HepG2 (cell line): ENCODE data around the gene GTF2H1. TPM values are rescaled to one million over a fixed set of nuclear protein-coding genes. Genes with fewer than 3 reads are reported as not detected.
A peak's percentile ranks its signal among the peaks of the same experiment; 100 is the strongest.

ENCODE experiments used
- CAMTA2 ChIP-seq: sonication (generic); formaldehyde crosslinking; IDR thresholded peaks from 2 replicates; pipeline ENCODE4 v1.4.0; 2020; ENCODE audit warnings: mild to moderate bottlenecking, missing genetic modification reagents, borderline replicate concordance
- EP300 ChIP-seq, 3 experiments: sonication (generic) in 1 of 3; formaldehyde crosslinking in 1 of 3; IDR thresholded peaks; 2 replicates each; pipeline versions ENCODE4 v1.5.1 to v1.6.1; 2011 to 2020; ENCODE audit warnings: low read depth in 2 of 3, low read length in 2 of 3, borderline replicate concordance in 1 of 3, improper control_type of control experiment in 1 of 3, mild to moderate bottlenecking in 1 of 3, missing genetic modification reagents in 1 of 3, moderate library complexity in 1 of 3
- FOXJ3 ChIP-seq: sonication (generic); formaldehyde crosslinking; IDR thresholded peaks from 2 replicates; pipeline ENCODE4 v1.4.0; 2020; ENCODE audit warnings: missing genetic modification reagents, mild to moderate bottlenecking, borderline replicate concordance
- HNF4A ChIP-seq: sonication (generic); formaldehyde crosslinking; IDR thresholded peaks from 2 replicates; pipeline ENCODE4 v1.4.0; 2020; ENCODE audit warnings: missing genetic modification reagents
- IRF2 ChIP-seq: IDR thresholded peaks from 2 replicates; pipeline ENCODE4 v1.6.1; 2018; ENCODE audit warnings: missing genetic modification reagents, missing compliant biosample characterization
- JUN ChIP-seq: sonication (generic); formaldehyde crosslinking; IDR thresholded peaks from 2 replicates; pipeline ENCODE4 v1.4.0; 2020; ENCODE audit warnings: mild to moderate bottlenecking, missing genetic modification reagents
- POLR2A ChIP-seq, 2 experiments: IDR thresholded peaks; 2 replicates each; pipeline ENCODE4 v1.6.1; 2011; ENCODE audit warnings: low read depth in 2 of 2, low read length in 2 of 2, mild to moderate bottlenecking in 1 of 2, moderate library complexity in 1 of 2; ENCODE audit not compliant: insufficient read depth in 1 of 2
- RXRA ChIP-seq: sonication (generic); formaldehyde crosslinking; IDR thresholded peaks from 2 replicates; pipeline ENCODE4 v1.5.1; 2020; ENCODE audit warnings: missing genetic modification reagents
- ZNF136 ChIP-seq: sonication (generic); formaldehyde crosslinking; IDR thresholded peaks from 2 replicates; pipeline ENCODE4 v1.8.1; 2022; ENCODE audit warnings: low read depth, mild to moderate bottlenecking, moderate library complexity, missing genetic modification reagents
- polyA plus RNA-seq, 8 experiments: library from polyadenylated mRNA; depleted of rRNA in 3 of 8; stranded (reverse) in 7 of 8; unstranded in 1 of 8; fragments of >200 nt; fragmentation: Illumina TruSeq in 4 of 8; extraction: Trizol in 4 of 8; gene quantifications; 2 replicates each; pipeline versions ENCODE4 v1.2.1 to v1.2.3, GENCODE V29; 2011 to 2016; ENCODE audit warnings: low read depth in 4 of 8, missing spikeins in 1 of 8, mixed read lengths in 1 of 8; ENCODE audit not compliant: insufficient read depth in 1 of 8
- total RNA-seq, 5 experiments: library from RNA; depleted of rRNA; stranded (reverse); fragments of >200 nt; fragmentation: Illumina TruSeq; extraction: Trizol; gene quantifications; 2 replicates each; pipeline ENCODE4 v1.2.3, GENCODE V29; 2016; ENCODE audit warnings: low read depth in 1 of 5
- TF ChIP-seq, protein P1 (sequence below), 2 experiments: sonication (generic) in 1 of 2; formaldehyde crosslinking in 1 of 2; IDR thresholded peaks; 2 replicates each; pipeline versions ENCODE4 v1.6.1 to v1.9.0; 2014 to 2022; ENCODE audit warnings: antibody characterized with exemption in 1 of 2, borderline replicate concordance in 1 of 2, inconsistent platforms in 1 of 2, low read depth in 1 of 2, missing genetic modification reagents in 1 of 2
- TF ChIP-seq, protein P2 (sequence below): sonication (generic); formaldehyde crosslinking; IDR thresholded peaks from 2 replicates; pipeline ENCODE4 v1.5.1; 2020; ENCODE audit warnings: mild to moderate bottlenecking, missing genetic modification reagents
- TF ChIP-seq, protein P3 (sequence below): sonication (generic); formaldehyde crosslinking; conservative IDR thresholded peaks from 2 replicates; pipeline ENCODE4 v1.4.0; 2020; ENCODE audit warnings: missing genetic modification reagents
- TF ChIP-seq, protein P4 (sequence below): sonication (generic); formaldehyde crosslinking; IDR thresholded peaks from 2 replicates; pipeline ENCODE4 v1.4.0; 2020; ENCODE audit warnings: missing genetic modification reagents

The GTF2H1 gene
- total and polyA plus RNA-seq, 2 of the 13 experiments (the other 11 are each of a cell fraction or from before 2014, with no cell fraction given) = 15.7 to 51.4 TPM

DNA sequence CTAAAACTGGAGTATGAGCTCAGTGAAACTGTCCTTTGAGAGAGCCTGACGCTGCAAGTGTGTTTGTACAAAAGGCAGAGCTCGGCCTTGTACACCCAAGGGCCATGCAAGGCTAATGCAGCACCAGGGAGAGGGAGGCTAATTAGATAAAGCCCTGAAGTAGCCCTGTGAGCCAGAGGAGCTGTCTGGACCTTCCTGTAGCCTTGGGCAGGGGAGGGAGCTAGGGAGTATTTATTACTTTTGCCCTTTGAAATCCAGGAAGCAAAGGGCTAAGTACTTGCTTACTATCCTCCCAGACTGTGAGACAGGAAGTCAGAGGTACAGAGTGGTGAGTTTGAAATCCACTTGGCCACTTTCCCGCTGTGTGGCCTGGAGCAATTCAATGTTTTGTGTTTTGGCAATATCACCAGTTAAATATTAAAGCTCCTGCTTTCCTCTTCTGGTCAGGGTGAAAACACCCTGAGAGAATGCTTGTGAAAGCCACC, 61.8 kb downstream of the GTF2H1 start (continued):
- TF ChIP-seq, protein P1, sequence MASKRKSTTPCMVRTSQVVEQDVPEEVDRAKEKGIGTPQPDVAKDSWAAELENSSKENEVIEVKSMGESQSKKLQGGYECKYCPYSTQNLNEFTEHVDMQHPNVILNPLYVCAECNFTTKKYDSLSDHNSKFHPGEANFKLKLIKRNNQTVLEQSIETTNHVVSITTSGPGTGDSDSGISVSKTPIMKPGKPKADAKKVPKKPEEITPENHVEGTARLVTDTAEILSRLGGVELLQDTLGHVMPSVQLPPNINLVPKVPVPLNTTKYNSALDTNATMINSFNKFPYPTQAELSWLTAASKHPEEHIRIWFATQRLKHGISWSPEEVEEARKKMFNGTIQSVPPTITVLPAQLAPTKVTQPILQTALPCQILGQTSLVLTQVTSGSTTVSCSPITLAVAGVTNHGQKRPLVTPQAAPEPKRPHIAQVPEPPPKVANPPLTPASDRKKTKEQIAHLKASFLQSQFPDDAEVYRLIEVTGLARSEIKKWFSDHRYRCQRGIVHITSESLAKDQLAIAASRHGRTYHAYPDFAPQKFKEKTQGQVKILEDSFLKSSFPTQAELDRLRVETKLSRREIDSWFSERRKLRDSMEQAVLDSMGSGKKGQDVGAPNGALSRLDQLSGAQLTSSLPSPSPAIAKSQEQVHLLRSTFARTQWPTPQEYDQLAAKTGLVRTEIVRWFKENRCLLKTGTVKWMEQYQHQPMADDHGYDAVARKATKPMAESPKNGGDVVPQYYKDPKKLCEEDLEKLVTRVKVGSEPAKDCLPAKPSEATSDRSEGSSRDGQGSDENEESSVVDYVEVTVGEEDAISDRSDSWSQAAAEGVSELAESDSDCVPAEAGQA (IDR thresholded peaks at IDR 0.05; ENCODE audit: low read depth) = no peak
- TF ChIP-seq, protein P1 (CRISPR knock-in tag; IDR thresholded peaks at IDR 0.05; ENCODE audit: borderline replicate concordance) = peak; percentile 23; the same call in 1 of the 2 replicates
- peak in 1 of 2 experiments; percentile 48; a peak in 2 of 4 replicates for TF ChIP-seq EP300 (IDR thresholded peaks at IDR 0.05; ENCODE audit: low read depth in 2 of 2, low read length in 2 of 2)
- TF ChIP-seq EP300 (CRISPR knock-in tag; IDR thresholded peaks at IDR 0.05; ENCODE audit: borderline replicate concordance) = no peak
- no peak; a peak in 2 of 4 replicates for TF ChIP-seq POLR2A (IDR thresholded peaks at IDR 0.05; ENCODE audit: insufficient read depth in 1 of 2, low read depth in 2 of 2, low read length in 2 of 2)
- TF ChIP-seq, protein P2, sequence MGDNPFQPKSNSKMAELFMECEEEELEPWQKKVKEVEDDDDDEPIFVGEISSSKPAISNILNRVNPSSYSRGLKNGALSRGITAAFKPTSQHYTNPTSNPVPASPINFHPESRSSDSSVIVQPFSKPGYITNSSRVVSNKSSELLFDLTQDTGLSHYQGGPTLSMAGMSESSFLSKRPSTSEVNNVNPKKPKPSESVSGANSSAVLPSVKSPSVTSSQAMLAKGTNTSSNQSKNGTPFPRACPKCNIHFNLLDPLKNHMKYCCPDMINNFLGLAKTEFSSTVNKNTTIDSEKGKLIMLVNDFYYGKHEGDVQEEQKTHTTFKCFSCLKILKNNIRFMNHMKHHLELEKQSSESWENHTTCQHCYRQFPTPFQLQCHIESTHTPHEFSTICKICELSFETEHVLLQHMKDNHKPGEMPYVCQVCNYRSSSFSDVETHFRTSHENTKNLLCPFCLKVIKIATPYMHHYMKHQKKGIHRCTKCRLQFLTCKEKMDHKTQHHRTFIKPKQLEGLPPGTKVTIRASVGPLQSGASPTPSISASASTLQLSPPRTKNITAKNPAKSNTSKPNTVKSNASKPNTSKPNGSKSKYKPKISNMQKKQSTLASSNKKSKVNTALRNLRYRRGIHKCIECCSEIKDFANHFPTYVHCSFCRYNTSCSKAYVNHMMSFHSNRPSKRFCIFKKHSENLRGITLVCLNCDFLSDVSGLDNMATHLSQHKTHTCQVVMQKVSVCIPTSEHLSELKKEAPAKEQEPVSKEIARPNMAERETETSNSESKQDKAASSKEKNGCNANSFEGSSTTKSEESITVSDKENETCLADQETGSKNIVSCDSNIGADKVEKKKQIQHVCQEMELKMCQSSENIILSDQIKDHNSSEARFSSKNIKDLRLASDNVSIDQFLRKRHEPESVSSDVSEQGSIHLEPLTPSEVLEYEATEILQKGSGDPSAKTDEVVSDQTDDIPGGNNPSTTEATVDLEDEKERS (CRISPR knock-in tag) = no peak
- TF ChIP-seq ZNF136 (CRISPR knock-in tag) = no peak
- TF ChIP-seq HNF4A (CRISPR knock-in tag) = peak; percentile 76
- no peak for TF ChIP-seq JUN (CRISPR knock-in tag)
- TF ChIP-seq RXRA (CRISPR knock-in tag) = no peak
- no peak for TF ChIP-seq CAMTA2 (CRISPR knock-in tag)
- TF ChIP-seq IRF2 (CRISPR knock-in tag) = peak; percentile 39; the same call in 1 of the 2 replicates
- TF ChIP-seq FOXJ3 = 0 out of 2 replicates have a peak, but pooled peaks have one; percentile 75
- TF ChIP-seq, protein P3, sequence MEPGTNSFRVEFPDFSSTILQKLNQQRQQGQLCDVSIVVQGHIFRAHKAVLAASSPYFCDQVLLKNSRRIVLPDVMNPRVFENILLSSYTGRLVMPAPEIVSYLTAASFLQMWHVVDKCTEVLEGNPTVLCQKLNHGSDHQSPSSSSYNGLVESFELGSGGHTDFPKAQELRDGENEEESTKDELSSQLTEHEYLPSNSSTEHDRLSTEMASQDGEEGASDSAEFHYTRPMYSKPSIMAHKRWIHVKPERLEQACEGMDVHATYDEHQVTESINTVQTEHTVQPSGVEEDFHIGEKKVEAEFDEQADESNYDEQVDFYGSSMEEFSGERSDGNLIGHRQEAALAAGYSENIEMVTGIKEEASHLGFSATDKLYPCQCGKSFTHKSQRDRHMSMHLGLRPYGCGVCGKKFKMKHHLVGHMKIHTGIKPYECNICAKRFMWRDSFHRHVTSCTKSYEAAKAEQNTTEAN (CRISPR knock-in tag) = peak; percentile 19; the same call in 1 of the 2 replicates
- TF ChIP-seq, protein P4, sequence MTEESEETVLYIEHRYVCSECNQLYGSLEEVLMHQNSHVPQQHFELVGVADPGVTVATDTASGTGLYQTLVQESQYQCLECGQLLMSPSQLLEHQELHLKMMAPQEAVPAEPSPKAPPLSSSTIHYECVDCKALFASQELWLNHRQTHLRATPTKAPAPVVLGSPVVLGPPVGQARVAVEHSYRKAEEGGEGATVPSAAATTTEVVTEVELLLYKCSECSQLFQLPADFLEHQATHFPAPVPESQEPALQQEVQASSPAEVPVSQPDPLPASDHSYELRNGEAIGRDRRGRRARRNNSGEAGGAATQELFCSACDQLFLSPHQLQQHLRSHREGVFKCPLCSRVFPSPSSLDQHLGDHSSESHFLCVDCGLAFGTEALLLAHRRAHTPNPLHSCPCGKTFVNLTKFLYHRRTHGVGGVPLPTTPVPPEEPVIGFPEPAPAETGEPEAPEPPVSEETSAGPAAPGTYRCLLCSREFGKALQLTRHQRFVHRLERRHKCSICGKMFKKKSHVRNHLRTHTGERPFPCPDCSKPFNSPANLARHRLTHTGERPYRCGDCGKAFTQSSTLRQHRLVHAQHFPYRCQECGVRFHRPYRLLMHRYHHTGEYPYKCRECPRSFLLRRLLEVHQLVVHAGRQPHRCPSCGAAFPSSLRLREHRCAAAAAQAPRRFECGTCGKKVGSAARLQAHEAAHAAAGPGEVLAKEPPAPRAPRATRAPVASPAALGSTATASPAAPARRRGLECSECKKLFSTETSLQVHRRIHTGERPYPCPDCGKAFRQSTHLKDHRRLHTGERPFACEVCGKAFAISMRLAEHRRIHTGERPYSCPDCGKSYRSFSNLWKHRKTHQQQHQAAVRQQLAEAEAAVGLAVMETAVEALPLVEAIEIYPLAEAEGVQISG (CRISPR knock-in tag) = peak; percentile 1; the same call in 1 of the 2 replicates
